SKM-1 treated with dmso at 0.1 percent for 144 hours (cell line): ENCODE data around the gene MUC5AC.
"Not testable (repeated sequence)": the region's sequence is repeated elsewhere in the genome, so short reads cannot be mapped to it uniquely, and the experiment has no call there.

ENCODE experiments used
- DNase-seq: peaks from one replicate; lab custom pipeline; 2025; ENCODE audit not compliant: unreplicated experiment; lab: John Stamatoyannopoulos, UW

The MUC5AC gene

DNA sequence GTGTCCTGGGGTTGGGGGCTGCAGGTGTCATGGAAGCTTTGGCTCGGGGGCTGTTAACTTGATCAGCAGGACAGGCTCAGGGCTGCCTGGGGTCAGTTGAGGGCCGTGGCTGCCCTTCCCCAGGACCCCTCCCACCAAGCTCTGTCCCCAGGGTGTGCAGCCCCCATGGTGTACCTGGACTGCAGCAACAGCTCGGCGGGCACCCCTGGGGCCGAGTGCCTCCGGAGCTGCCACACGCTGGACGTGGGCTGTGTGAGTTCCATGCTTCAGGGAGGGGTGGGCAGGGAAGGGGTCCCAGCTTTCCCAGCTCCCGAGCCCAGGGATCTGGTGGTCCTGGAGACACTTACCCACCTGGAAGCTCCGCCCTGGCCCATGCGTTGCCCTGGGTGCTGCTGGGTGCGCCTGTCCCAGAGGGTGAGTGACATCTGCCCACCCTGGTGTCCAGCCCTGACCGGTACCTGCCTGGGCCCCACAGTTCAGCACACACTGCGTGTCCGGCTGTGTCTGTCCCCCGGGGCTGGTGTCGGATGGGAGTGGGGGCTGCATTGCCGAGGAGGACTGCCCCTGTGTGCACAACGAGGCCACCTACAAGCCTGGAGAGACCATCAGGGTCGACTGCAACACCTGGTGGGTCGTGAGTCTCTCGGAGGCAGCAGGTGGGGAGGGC is 76.4 kb downstream of the MUC5AC start:
- DNase-seq: no peak

DNA sequence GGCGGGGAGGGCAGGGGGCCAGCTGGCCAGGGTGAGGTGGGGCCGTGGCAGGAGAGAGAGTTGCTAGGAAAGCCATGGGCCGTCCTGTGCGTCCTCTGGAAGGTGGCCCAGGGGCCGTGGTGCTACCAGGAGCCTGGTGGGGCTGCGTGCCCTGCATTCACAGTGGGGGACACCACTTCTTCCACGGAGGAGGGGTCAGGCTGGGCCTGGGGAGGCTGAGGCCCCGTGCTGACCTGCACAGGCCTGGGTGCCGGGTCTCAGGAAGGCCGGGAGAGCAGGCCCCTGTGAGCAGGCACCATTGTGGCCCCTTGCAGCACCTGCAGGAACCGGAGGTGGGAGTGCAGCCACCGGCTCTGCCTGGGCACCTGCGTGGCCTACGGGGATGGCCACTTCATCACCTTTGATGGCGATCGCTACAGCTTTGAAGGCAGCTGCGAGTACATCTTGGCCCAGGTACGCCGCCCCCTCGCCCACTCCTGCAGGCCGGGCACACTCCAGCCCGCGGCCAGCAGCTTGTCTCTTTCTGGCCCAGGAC is 77.1 kb downstream of the MUC5AC start:
- no peak for DNase-seq

DNA sequence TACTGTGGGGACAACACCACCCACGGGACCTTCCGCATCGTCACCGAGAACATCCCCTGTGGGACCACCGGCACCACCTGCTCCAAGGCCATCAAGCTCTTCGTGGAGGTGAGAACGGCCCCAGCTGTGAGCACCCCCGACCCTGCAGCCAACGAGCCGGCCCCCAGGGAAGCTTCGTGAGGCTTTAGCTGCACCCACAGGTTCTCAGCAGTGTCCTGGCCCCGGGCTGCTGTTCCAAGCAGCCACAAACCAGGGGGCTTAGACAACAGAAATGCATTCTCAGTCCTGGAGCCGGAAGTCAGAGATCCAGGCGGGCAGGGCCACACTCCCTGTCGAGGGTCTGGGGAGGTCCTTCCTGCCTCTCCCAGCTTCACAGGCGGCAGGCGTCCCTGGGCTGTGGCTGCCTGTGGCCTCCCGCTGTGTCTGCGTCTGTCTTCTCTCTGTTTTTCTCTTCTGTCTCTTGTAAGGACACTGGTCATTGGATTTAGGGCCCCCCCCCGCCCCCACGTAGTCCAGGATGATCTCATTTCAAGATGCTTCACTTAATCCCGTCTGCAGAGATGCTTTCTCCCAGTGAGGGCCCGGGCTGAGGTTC is 77.7 kb downstream of the MUC5AC start:
- DNase-seq: no peak

DNA sequence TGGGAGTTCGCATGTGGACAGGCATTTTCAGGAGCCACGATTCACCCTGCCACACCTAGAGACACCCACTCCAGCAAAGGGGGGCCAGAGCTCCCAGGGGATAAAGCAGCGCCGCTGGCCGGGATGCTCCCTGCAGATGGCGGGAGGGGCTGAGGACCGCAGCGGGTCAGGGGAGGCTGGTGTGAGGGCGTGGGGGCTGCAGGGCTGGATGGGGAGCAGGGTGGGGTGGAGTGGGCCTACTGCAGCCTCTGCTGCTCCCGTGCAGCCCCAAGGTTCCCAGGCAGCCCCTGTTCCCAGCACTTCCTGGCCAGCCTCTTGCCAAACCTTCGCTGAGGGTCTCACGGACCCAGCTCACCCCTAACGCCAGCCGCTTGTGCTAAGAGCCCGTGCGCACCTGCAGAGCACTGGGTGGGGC is 78.2 kb downstream of the MUC5AC start:
- DNase-seq: no peak

DNA sequence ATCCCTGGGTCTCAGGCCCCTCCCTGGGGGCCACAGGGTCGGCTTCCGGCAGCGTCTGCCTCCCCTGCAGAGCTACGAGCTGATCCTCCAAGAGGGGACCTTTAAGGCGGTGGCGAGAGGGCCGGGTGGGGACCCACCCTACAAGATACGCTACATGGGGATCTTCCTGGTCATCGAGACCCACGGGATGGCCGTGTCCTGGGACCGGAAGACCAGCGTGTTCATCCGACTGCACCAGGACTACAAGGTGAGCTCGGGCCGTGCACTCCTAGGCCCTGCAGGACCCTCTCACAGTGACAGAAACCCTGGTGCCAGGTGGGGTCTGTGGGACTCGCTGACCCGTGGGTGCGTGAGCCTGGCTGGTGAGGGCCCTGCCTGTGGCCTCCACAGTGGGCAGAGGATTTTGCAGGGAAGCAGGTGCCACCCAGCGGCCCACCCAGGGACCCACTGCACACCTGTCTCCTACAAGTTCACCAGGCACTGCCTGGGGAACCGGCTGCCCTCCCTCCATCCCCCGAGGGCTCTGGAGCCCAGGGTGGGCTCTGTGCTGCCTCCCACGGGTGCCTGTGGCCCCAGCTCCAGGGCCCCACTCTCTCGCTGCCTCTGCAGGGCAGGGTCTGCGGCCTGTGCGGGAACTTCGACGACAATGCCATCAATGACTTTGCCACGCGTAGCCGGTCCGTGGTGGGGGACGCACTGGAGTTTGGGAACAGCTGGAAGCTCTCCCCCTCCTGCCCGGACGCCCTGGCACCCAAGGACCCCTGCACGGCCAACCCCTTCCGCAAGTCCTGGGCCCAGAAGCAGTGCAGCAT is 78.8 kb downstream of the MUC5AC start:
- DNase-seq: no peak

DNA sequence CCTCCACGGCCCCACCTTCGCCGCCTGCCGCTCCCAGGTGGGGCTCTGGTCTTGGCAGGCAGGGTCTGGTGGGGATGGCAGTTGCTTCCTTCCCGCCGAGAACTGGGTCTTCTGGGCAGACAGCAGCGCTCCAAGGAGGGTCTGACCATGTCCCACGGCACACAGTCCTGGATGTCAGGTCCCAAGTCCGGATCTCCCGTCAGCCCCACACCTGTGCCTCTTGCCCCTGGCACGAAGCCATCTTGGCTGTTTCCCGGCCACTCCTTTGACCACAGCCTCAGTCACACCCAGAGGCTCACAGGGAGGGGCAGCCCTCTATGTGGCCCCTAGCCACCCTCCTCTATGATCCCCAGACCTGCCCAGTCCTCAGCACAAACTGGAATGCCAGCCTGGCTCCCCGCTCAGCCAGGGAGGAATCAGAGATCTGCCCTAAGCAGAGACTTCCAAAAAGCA is 79.4 kb downstream of the MUC5AC start:
- no peak for DNase-seq

DNA sequence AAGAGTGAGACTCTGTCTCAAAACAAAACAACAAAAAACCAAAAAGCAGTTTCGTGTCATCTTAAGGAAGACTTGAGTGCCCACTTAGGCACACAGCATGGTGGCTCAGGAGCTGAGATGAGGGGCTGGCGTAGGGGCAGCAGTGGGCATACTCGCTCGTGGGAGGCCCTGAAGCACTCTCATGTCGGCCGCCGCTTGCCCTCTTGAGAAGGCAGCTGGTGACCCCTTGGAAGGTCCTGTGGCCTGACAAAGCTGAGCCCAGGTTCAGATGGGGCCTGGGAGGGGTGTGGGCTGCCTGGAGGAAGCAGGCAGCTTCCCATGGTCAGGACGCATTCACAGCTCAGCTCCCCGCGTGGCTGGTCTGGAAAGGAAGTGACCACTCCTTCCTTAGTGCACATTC is 80.1 kb downstream of the MUC5AC start:
- no peak for DNase-seq

DNA sequence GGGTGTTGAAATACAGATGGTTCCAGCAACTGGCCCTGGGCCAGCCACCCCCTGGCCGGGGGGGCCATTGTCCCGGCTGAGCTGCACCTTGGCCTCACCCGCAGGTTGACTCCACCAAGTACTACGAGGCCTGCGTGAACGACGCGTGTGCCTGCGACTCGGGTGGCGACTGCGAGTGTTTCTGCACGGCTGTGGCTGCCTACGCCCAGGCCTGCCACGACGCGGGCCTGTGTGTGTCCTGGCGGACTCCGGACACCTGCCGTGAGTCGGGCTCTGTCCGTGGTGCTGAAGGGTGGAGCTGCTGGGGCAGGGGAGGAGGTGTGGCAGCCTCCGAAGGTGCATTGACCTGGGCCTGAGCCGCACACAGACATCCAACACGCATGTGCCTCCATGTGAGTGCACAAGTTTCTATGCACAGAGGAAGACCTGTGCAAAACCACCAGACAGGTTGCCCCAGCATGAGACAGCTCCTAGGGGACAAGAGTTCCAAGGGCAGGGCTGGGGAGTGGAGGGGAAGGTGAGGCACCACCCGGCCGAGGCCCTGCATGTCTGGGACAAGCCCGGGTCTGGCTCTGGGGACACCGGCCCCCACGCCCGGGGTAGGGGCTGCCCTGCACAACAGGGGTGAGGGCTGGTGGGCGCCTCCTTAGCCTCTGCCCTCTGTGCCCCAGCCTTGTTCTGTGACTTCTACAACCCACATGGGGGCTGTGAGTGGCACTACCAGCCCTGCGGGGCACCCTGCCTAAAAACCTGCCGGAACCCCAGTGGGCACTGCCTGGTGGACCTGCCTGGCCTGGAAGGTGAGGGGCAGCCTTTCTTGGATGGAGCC is 81.2 kb downstream of the MUC5AC start:
- DNase-seq: no peak

DNA sequence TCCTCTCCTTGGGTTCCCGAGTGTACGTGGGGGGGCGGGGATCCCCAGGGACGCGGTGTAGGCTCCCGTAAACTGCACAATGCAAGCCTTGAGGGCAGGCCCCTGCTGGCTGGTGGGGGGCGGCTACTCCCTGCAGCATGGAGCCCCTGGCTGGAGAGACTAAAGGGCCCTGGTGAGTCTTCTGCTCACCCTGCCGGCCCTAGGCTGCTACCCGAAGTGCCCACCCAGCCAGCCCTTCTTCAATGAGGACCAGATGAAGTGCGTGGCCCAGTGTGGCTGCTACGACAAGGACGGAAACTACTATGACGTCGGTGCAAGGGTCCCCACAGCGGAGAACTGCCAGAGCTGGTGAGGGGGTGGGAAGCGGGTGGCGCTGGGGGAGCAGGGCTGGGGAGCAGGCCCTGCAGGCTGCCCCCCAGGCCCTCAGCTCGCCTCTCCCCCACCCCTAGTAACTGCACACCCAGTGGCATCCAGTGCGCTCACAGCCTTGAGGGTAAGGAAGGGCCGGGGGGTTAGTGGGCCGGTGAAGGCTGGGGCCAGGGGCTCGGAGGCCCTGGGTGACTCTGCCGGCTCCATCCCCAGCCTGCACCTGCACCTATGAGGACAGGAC is 81.9 kb downstream of the MUC5AC start:
- no peak for DNase-seq

DNA sequence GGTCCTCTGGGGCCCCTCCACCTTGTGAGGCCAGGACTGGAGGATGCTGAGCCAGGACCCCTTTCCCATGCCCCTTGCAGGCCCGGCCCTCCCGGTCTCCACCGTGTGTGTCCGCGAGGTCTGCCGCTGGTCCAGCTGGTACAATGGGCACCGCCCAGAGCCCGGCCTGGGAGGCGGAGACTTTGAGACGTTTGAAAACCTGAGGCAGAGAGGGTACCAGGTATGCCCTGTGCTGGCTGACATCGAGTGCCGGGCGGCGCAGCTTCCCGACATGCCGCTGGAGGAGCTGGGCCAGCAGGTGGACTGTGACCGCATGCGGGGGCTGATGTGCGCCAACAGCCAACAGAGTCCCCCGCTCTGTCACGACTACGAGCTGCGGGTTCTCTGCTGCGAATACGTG is 83.0 kb downstream of the MUC5AC start:
- DNase-seq: no peak

DNA sequence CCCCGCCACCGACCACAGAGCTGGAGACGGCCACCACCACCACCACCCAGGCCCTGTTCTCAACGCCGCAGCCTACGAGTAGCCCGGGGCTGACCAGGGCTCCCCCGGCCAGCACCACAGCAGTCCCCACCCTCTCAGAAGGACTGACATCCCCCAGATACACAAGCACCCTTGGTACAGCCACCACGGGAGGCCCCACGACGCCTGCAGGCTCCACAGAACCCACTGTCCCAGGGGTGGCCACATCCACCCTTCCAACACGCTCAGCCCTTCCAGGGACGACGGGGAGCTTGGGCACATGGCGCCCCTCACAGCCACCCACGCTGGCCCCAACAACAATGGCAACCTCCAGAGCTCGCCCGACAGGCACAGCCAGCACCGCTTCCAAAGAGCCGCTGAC is 84.0 kb downstream of the MUC5AC start:
- DNase-seq: no peak

DNA sequence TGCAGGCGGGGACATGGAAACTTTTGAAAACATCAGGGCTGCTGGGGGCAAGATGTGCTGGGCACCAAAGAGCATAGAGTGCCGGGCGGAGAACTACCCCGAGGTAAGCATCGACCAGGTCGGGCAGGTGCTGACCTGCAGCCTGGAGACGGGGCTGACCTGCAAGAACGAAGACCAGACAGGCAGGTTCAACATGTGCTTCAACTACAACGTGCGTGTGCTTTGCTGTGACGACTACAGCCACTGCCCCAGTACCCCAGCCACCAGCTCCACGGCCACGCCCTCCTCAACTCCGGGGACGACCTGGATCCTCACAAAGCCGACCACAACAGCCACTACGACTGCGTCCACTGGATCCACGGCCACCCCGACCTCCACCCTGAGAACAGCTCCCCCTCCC is 84.5 kb downstream of the MUC5AC start:
- DNase-seq: no peak

DNA sequence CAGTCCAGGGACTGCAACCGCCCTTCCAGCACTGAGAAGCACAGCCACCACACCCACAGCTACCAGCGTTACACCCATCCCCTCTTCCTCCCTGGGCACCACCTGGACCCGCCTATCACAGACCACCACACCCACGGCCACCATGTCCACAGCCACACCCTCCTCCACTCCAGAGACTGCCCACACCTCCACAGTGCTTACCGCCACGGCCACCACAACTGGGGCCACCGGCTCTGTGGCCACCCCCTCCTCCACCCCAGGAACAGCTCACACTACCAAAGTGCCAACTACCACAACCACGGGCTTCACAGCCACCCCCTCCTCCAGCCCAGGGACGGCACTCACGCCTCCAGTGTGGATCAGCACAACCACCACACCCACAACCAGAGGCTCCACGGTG is 85.0 kb downstream of the MUC5AC start:
- DNase-seq: not testable (repeated sequence)

DNA sequence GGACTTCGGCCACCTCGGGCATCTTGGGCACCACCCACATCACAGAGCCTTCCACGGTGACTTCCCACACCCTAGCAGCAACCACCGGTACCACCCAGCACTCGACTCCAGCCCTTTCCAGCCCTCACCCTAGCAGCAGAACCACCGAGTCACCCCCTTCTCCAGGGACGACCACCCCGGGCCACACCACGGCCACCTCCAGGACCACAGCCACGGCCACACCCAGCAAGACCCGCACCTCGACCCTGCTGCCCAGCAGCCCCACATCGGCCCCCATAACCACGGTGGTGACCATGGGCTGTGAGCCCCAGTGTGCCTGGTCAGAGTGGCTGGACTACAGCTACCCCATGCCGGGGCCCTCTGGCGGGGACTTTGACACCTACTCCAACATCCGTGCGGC is 85.8 kb downstream of the MUC5AC start:
- DNase-seq: not testable (repeated sequence)

DNA sequence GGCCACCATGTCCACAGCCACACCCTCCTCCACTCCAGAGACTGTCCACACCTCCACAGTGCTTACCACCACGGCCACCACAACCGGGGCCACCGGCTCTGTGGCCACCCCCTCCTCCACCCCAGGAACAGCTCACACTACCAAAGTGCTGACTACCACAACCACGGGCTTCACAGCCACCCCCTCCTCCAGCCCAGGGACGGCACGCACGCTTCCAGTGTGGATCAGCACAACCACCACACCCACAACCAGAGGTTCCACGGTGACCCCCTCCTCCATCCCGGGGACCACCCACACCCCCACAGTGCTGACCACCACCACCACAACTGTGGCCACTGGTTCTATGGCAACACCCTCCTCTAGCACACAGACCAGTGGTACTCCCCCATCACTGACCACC is 86.8 kb downstream of the MUC5AC start:
- not testable (repeated sequence) for DNase-seq

DNA sequence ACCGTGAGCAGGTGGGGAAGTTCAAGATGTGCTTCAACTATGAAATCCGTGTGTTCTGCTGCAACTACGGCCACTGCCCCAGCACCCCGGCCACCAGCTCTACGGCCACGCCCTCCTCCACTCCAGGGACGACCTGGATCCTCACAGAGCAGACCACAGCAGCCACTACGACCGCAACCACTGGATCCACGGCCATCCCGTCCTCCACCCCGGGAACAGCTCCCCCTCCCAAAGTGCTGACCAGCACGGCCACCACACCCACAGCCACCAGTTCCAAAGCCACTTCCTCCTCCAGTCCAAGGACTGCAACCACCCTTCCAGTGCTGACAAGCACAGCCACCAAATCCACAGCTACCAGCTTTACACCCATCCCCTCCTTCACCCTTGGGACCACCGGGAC is 88.0 kb downstream of the MUC5AC start:
- not testable (repeated sequence) for DNase-seq

DNA sequence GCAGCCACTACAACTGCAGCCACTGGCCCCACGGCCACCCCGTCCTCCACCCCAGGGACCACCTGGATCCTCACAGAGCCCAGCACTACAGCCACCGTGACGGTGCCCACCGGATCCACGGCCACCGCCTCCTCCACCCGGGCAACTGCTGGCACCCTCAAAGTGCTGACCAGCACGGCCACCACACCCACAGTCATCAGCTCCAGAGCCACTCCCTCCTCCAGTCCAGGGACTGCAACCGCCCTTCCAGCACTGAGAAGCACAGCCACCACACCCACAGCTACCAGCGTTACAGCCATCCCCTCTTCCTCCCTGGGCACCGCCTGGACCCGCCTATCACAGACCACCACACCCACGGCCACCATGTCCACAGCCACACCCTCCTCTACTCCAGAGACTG is 88.5 kb downstream of the MUC5AC start:
- not testable (repeated sequence) for DNase-seq

DNA sequence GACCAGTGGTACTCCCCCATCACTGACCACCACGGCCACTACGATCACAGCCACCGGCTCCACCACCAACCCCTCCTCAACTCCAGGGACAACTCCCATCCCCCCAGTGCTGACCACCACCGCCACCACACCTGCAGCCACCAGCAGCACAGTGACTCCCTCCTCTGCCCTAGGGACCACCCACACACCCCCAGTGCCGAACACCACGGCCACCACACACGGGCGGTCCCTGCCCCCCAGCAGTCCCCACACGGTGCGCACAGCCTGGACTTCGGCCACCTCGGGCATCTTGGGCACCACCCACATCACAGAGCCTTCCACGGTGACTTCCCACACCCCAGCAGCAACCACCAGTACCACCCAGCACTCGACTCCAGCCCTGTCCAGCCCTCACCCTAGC is 89.3 kb downstream of the MUC5AC start:
- DNase-seq: not testable (repeated sequence)

DNA sequence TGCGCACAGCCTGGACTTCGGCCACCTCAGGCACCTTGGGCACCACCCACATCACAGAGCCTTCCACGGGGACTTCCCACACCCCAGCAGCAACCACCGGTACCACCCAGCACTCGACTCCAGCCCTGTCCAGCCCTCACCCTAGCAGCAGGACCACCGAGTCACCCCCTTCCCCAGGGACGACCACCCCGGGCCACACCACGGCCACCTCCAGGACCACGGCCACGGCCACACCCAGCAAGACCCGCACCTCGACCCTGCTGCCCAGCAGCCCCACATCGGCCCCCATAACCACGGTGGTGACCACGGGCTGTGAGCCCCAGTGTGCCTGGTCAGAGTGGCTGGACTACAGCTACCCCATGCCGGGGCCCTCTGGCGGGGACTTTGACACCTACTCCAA is 91.2 kb downstream of the MUC5AC start:
- not testable (repeated sequence) for DNase-seq

DNA sequence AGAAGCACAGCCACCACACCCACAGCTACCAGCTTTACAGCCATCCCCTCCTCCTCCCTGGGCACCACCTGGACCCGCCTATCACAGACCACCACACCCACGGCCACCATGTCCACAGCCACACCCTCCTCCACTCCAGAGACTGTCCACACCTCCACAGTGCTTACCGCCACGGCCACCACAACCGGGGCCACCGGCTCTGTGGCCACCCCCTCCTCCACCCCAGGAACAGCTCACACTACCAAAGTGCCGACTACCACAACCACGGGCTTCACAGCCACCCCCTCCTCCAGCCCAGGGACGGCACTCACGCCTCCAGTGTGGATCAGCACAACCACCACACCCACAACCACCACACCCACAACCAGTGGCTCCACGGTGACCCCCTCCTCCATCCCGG is 92.7 kb downstream of the MUC5AC start:
- not testable (repeated sequence) for DNase-seq
